Pancreas (tissue), 10 donors: Measurements from ENCODE around the gene BABAM2. TPM values are rescaled to one million over a fixed set of nuclear protein-coding genes. Genes with fewer than 3 reads are reported as not detected.

Source experiments
- ATAC-seq, 4 donors: fragments of 200-7000 bp; cut with Tn5 transposase; one replicate each; pipeline versions ENCODE4 v1.8.0 to v1.9.1; 2020; ENCODE audit warnings: mild to moderate bottlenecking in 4 of 4, moderate library complexity in 4 of 4
- DNase-seq, 6 donors: peaks; one replicate each; pipeline ENCODE4 v3.0.0-alpha.2; 2020
- FAIRE-seq: peaks from 2 replicates; lab custom pipeline; 2012; peaks lifted over from hg19 to GRCh38; lab: Jason Lieb, UNC
- H3K27ac ChIP-seq, 4 donors: fragments of 200-600 bp; sonication (generic); 1 replicate in 3 of 4; 2 replicates in 1 of 4; pipeline versions ENCODE4 v1.5.0 to v1.8.0; 2020
- H3K27me3 ChIP-seq, 4 donors: fragments of 200-600 bp; one replicate each; pipeline ENCODE4 v1.8.0; 2021
- H3K36me3 ChIP-seq, 3 donors: fragments of 200-600 bp; sonication (generic) in 1 of 3; one replicate each; pipeline versions ENCODE4 v1.5.0 to v1.8.0; 2020 to 2021
- H3K4me1 ChIP-seq, 3 donors: fragments of 200-600 bp; one replicate each; pipeline ENCODE4 v1.8.0; 2021
- H3K4me3 ChIP-seq, 4 donors: fragments of 200-600 bp; sonication (generic) in 2 of 4; one replicate each; pipeline versions ENCODE4 v1.5.0 to v1.8.0; 2020 to 2021
- H3K9me3 ChIP-seq, 4 donors: fragments of 200-600 bp; one replicate each; pipeline ENCODE4 v1.8.0; 2021
- CTCF ChIP-seq, 4 donors: fragments of 200-600 bp; sonication (generic) in 3 of 4; IDR thresholded peaks; one replicate each; pipeline versions ENCODE4 v1.5.0 to v1.8.0; 2021; ENCODE audit warnings: antibody characterized with exemption in 4 of 4
- WGBS, 2 donors: extraction: QIAGEN DNeasy Blood & Tissue Kit; methylation state at CpG; one replicate each; pipeline ENCODE4 v1.1.7; 2013; 5-methylcytosine and 5-hydroxymethylcytosine counted together
- intact Hi-C, 3 donors: fragments of 100-400 bp; cut with DNase I; formaldehyde crosslinking; loops; one replicate each; pipeline versions ENCODE4 v1.11.1 to v1.14.2; 2022
- polyA plus RNA-seq, 2 donors: library from polyadenylated mRNA; stranded (reverse); fragments of 200-250 nt; gene quantifications; one replicate each; pipeline ENCODE4 v1.2.3, GENCODE V29; 2013
- total RNA-seq, 6 donors: library from RNA; stranded (reverse); fragmentation: NEBNext Ultra II Directional in 4 of 6; extraction: Animal tissue kit (Norgen Biotek cat#: 25700) in 4 of 6; gene quantifications; one replicate each; pipeline versions ENCODE4 v1.2.1 to v1.2.4, GENCODE V29; 2021 to 2023
- donor health status: healthy with polysubstance abuse.
- donor health status: DM: no; HTN: no; CAD: no; lungs with moderate emphysema.
- donor health status: DM: no; HTN: no; CAD: no.
- donor health status: control.
- donor health status: control.
- donor health status: Bipolar disorder and iron deficiency.
- donor health status: DM: yes; HTN: yes; CAD: no.
- donor health status: DM: no; HTN: no; CAD: no.
- donor health status: DM: no; HTN: no; CAD: no.
- donor health status: DM: yes; HTN: yes; CAD: no.

Gene BABAM2
- total and polyA plus RNA-seq, 8 donors: 9.4 to 21.3 (median 15.6) TPM

- Histone ChIP-seq H3K9me3 (no peaks in the 10 kb centered on the region), H3K36me3 (no peaks in the 10 kb centered on the region), H3K27ac (no peak overlapping the region), H3K4me1 (peaks cover 0 to 3% (median 0%) of the 10 kb centered on the region in 3 donors), H3K4me3 (no peak overlapping the region), H3K27me3 (no peaks in the 10 kb centered on the region)
- FAIRE-seq (peak; percentile 96), DNase-seq (no peak), ATAC-seq (peak in 2 of 4 donors; percentile 37 to 56)
- no peak for TF ChIP-seq CTCF (IDR thresholded peaks at IDR 0.05)
- intact Hi-C loops: no loop called here
Measured at GRCh38 chr2:28142386-28142785, 251.9 kb downstream of the BABAM2 start.

- TF ChIP-seq CTCF (IDR thresholded peaks at IDR 0.05): no peak
- Histone ChIP-seq H3K27ac (no peak overlapping the region), H3K36me3 (no peaks in the 10 kb centered on the region), H3K4me3 (no peak overlapping the region), H3K4me1 (no peaks in the 10 kb centered on the region), H3K27me3 (no peaks in the 10 kb centered on the region), H3K9me3 (no peaks in the 10 kb centered on the region)
- no peak for FAIRE-seq
- intact Hi-C loops: no loop called here
- ATAC-seq: no peak
- no peak for DNase-seq
- 99 to 100% methylated on average over 2 of the region's 2 CpGs for WGBS, 2 donors
Measured at GRCh38 chr2:28148000-28148399, 257.5 kb downstream of the BABAM2 start.

- H3K4me1 ChIP-seq: no peaks in the 10 kb centered on the region
- H3K27ac ChIP-seq: no peak overlapping the region
- no peaks in the 10 kb centered on the region for H3K36me3 ChIP-seq
- no peak for DNase-seq
- intact Hi-C loops: no loop called here
- H3K4me3 ChIP-seq: no peak overlapping the region
- no peaks in the 10 kb centered on the region for H3K27me3 ChIP-seq
- 93 to 97% methylated on average over 5 of the region's 5 CpGs for WGBS, 2 donors
- TF ChIP-seq CTCF (IDR thresholded peaks at IDR 0.05): no peak
- no peak for FAIRE-seq
- no peaks in the 10 kb centered on the region for H3K9me3 ChIP-seq
- ATAC-seq: no peak
Measured at GRCh38 chr2:28148566-28148965, 258.0 kb downstream of the BABAM2 start.

- no peak for ATAC-seq
- TF ChIP-seq CTCF (IDR thresholded peaks at IDR 0.05): no peak
- intact Hi-C loops: no loop called here
- WGBS, 2 donors: 77 to 91% methylated on average over 5 of the region's 5 CpGs
- H3K36me3 ChIP-seq: no peaks in the 10 kb centered on the region
- no peaks in the 10 kb centered on the region for H3K9me3 ChIP-seq
- no peak overlapping the region for H3K4me3 ChIP-seq
- no peak for DNase-seq
- FAIRE-seq: no peak
- no peak overlapping the region for H3K27ac ChIP-seq
- no peaks in the 10 kb centered on the region for H3K27me3 ChIP-seq
- H3K4me1 ChIP-seq: peaks cover 0 to 8% (median 0%) of the 10 kb centered on the region in 3 donors
Measured at GRCh38 chr2:28150236-28150915, 259.8 kb downstream of the BABAM2 start.

- FAIRE-seq (no peak), ATAC-seq (no peak), DNase-seq (no peak)
- H3K27ac ChIP-seq: no peak overlapping the region
- intact Hi-C loops: no loop called here
- no peaks in the 10 kb centered on the region for H3K9me3 ChIP-seq
- no peak overlapping the region for H3K4me3 ChIP-seq
- peaks cover 0 to 8% (median 0%) of the 10 kb centered on the region in 3 donors for H3K4me1 ChIP-seq
- 93 to 97% methylated on average over 4 of the region's 4 CpGs for WGBS, 2 donors
- no peaks in the 10 kb centered on the region for H3K27me3 ChIP-seq
- TF ChIP-seq CTCF (IDR thresholded peaks at IDR 0.05): no peak
- no peaks in the 10 kb centered on the region for H3K36me3 ChIP-seq
Measured at GRCh38 chr2:28150994-28151393, 260.5 kb downstream of the BABAM2 start.
